Measurements from ENCODE around the gene ADAMTSL1. TPM values are rescaled to one million over a fixed set of nuclear protein-coding genes. Genes with fewer than 3 reads are reported as not detected.

Gene ADAMTSL1
- total RNA-seq, 1 experiment from 2014 or later = not detected

DNA sequence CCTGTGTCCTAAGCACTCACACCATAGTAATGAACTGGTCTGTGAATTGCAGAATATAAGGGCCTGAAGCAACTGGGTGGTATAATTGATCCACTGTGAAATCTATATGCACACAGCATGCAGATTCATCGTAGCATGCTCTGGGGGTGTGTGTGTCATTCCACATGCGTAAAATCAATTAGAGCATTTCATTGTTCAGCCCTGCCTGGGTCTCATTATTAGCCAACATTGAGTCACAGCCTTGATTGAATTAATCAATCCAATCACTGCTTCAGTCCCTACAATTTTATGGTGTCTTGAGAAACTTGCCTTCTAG, 248.0 kb downstream of the ADAMTSL1 start:
- Histone ChIP-seq H3K9me3 (ENCODE audit: control insufficient read depth, insufficient read depth, low read depth, low read length) (no peaks in the 10 kb centered on the region), H3K4me1 (ENCODE audit: control insufficient read depth, insufficient read depth, low read length) (no peaks in the 10 kb centered on the region), H3K36me3 (ENCODE audit: control insufficient read depth, insufficient read depth, low read length) (no peaks in the 10 kb centered on the region), H3K27me3 (ENCODE audit: control insufficient read depth, insufficient read depth, low read length) (no peaks in the 10 kb centered on the region), H3K4me3 (ENCODE audit: low read depth in 2 of 2, low read length in 2 of 2) (no peak overlapping the region), H3K27ac (ENCODE audit: low read length) (no peak overlapping the region)
- ATAC-seq (no peak), DNase-seq (ENCODE audit: low read depth, low spot score) (no peak)
- in situ Hi-C loops (cut with HindIII; ENCODE audit: low pct_unique_long_range_greater_than_20kb, low sequenced_read_pairs) = no loop called here
- POLR2A ChIA-PET = no interaction called here
- intact Hi-C loops (cut with micrococcal nuclease; ENCODE audit: unreplicated experiment) = no loop called here
- CTCF ChIA-PET = no interaction called here
- no peak for TF ChIP-seq POLR2AphosphoS5 (IDR thresholded peaks at IDR 0.05; ENCODE audit: low read depth, low read length)
- TF ChIP-seq, protein P1, sequence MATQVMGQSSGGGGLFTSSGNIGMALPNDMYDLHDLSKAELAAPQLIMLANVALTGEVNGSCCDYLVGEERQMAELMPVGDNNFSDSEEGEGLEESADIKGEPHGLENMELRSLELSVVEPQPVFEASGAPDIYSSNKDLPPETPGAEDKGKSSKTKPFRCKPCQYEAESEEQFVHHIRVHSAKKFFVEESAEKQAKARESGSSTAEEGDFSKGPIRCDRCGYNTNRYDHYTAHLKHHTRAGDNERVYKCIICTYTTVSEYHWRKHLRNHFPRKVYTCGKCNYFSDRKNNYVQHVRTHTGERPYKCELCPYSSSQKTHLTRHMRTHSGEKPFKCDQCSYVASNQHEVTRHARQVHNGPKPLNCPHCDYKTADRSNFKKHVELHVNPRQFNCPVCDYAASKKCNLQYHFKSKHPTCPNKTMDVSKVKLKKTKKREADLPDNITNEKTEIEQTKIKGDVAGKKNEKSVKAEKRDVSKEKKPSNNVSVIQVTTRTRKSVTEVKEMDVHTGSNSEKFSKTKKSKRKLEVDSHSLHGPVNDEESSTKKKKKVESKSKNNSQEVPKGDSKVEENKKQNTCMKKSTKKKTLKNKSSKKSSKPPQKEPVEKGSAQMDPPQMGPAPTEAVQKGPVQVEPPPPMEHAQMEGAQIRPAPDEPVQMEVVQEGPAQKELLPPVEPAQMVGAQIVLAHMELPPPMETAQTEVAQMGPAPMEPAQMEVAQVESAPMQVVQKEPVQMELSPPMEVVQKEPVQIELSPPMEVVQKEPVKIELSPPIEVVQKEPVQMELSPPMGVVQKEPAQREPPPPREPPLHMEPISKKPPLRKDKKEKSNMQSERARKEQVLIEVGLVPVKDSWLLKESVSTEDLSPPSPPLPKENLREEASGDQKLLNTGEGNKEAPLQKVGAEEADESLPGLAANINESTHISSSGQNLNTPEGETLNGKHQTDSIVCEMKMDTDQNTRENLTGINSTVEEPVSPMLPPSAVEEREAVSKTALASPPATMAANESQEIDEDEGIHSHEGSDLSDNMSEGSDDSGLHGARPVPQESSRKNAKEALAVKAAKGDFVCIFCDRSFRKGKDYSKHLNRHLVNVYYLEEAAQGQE (IDR thresholded peaks at IDR 0.05; ENCODE audit: insufficient read depth in 1 of 2, low read depth in 2 of 2, low read length in 1 of 2) = no peak
- TF ChIP-seq SIN3A (IDR thresholded peaks at IDR 0.05; ENCODE audit: borderline replicate concordance, insufficient read depth, low read depth, low read length) = no peak
- TF ChIP-seq, protein P2, sequence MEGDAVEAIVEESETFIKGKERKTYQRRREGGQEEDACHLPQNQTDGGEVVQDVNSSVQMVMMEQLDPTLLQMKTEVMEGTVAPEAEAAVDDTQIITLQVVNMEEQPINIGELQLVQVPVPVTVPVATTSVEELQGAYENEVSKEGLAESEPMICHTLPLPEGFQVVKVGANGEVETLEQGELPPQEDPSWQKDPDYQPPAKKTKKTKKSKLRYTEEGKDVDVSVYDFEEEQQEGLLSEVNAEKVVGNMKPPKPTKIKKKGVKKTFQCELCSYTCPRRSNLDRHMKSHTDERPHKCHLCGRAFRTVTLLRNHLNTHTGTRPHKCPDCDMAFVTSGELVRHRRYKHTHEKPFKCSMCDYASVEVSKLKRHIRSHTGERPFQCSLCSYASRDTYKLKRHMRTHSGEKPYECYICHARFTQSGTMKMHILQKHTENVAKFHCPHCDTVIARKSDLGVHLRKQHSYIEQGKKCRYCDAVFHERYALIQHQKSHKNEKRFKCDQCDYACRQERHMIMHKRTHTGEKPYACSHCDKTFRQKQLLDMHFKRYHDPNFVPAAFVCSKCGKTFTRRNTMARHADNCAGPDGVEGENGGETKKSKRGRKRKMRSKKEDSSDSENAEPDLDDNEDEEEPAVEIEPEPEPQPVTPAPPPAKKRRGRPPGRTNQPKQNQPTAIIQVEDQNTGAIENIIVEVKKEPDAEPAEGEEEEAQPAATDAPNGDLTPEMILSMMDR (IDR thresholded peaks at IDR 0.05) = no peak
- TF ChIP-seq TCF7L2 (IDR thresholded peaks at IDR 0.05; ENCODE audit: low read depth, low read length) = no peak
- BruUV-seq (replicated peaks) = no TSS peak

DNA sequence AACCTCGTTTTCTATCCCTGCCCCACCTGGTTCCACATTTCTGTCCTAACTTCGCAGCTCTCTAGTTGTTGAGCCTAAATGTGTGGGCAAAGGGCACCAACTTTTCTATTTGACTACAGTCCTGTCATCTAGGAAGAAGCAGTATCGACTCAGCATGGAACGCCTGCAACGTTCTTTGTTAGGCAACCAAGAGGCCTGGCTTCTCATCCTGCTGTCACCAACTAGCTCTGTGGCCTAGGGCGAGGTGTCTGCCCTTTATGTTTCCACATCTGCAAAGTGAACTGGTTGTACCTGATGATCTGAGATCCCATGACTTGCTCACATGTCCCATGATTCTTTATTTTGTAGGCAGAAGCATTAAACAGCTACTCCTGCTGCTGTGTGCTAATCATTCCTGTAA, 248.9 kb downstream of the ADAMTSL1 start:
- no peaks in the 10 kb centered on the region for H3K9me3 ChIP-seq (ENCODE audit: control insufficient read depth, insufficient read depth, low read depth, low read length)
- H3K36me3 ChIP-seq (ENCODE audit: control insufficient read depth, insufficient read depth, low read length) = no peaks in the 10 kb centered on the region
- CTCF ChIA-PET = no interaction called here
- intact Hi-C loops (cut with micrococcal nuclease; ENCODE audit: unreplicated experiment) (no loop called here), in situ Hi-C loops (cut with HindIII; ENCODE audit: low pct_unique_long_range_greater_than_20kb, low sequenced_read_pairs) (no loop called here)
- no peak for TF ChIP-seq TCF7L2 (IDR thresholded peaks at IDR 0.05; ENCODE audit: low read depth, low read length)
- TF ChIP-seq POLR2AphosphoS5 (IDR thresholded peaks at IDR 0.05; ENCODE audit: low read depth, low read length) = no peak
- no peak for TF ChIP-seq SIN3A (IDR thresholded peaks at IDR 0.05; ENCODE audit: borderline replicate concordance, insufficient read depth, low read depth, low read length)
- TF ChIP-seq, protein P1 (IDR thresholded peaks at IDR 0.05; ENCODE audit: insufficient read depth in 1 of 2, low read depth in 2 of 2, low read length in 1 of 2) = no peak
- TF ChIP-seq, protein P2 (IDR thresholded peaks at IDR 0.05) = no peak
- BruUV-seq (replicated peaks) = no TSS peak
- POLR2A ChIA-PET = no interaction called here
- DNase-seq (ENCODE audit: low read depth, low spot score) = no peak
- H3K27ac ChIP-seq (ENCODE audit: low read length) = no peak overlapping the region
- no peak for ATAC-seq
- no peaks in the 10 kb centered on the region for H3K4me1 ChIP-seq (ENCODE audit: control insufficient read depth, insufficient read depth, low read length)
- no peaks in the 10 kb centered on the region for H3K27me3 ChIP-seq (ENCODE audit: control insufficient read depth, insufficient read depth, low read length)
- H3K4me3 ChIP-seq (ENCODE audit: low read depth in 2 of 2, low read length in 2 of 2) = no peak overlapping the region

Data from Panc1 (cell line).